IgD-negative memory B cell (primary cell): ENCODE measurements around the gene TALDO1. TPM values are rescaled to one million over a fixed set of nuclear protein-coding genes. Genes with fewer than 3 reads are reported as not detected.

Experiments used
- H3K27ac Mint-ChIP-seq, 3 donors: one replicate each; pipeline ENCODE4 v1.8.0; 2020 to 2022; ENCODE audit warnings: mild to moderate bottlenecking in 3 of 3, mixed read lengths in 3 of 3, moderate library complexity in 1 of 3
- H3K27me3 Mint-ChIP-seq: one replicate; pipeline ENCODE4 v1.8.0; 2021; ENCODE audit warnings: mixed read lengths
- H3K36me3 Mint-ChIP-seq: one replicate; pipeline ENCODE4 v1.8.0; 2020; ENCODE audit warnings: mild to moderate bottlenecking, mixed read lengths
- H3K4me1 Mint-ChIP-seq, 3 donors: one replicate each; pipeline ENCODE4 v1.8.0; 2020 to 2022; ENCODE audit warnings: mixed read lengths in 3 of 3, mild to moderate bottlenecking in 1 of 3
- H3K4me3 Mint-ChIP-seq, 4 donors: one replicate each; pipeline ENCODE4 v1.8.0; 2020 to 2022; ENCODE audit warnings: mild to moderate bottlenecking in 4 of 4, mixed read lengths in 4 of 4, moderate library complexity in 3 of 4
- H3K9me3 Mint-ChIP-seq, 3 donors: one replicate each; pipeline ENCODE4 v1.8.0; 2020 to 2021; ENCODE audit warnings: mixed read lengths in 3 of 3, mild to moderate bottlenecking in 1 of 3
- polyA plus RNA-seq: library from polyadenylated mRNA; unstranded; fragments of 300-500 nt; fragmentation: Illumina TruSeq; gene quantifications from one replicate; pipeline ENCODE4 v1.2.3, GENCODE V29; 2021

The TALDO1 gene
- polyA plus RNA-seq, 1 donor from 2014 or later: 246 TPM

DNA sequence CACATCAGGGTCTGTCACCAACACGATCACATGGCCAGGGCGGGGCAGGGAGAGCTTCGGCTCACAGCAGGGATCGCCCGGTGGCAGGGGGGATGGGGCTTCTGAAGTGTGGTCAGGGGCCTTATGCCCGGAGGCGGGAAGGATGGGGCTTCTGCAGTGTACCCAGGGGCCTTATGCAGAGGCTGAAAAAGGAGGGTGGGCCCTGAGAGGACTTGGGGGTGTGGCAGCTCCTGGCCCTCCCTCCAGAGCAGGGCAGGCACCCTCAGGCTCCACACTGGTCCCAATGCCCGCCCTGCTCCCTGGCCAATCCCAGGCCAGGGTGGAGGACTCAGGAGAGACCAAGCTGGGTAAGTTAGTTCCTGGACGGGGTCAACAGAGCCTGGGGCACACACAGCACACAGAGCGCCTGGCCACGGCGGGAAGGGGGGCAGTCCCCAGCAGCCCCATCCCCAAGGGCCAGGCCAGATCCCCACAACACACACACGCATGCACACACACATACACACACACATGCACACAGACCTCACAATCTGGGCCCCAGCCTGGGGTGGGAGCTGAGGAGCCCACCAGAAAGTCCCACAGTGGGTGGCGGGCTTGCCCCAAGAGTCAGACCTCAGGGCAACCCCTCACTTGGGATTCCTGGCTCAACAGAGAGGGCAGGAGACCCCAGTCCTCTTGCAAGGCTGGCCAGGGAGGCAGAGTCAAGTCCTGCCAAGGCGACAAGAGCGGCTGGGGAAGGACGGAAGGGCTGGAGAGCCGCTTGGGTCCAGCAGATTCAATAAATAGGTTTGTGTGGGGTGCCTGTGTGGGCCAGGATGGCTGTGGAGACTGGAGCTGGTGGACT lies 43.7 kb downstream of the TALDO1 start:
- Mint-ChIP-seq H3K36me3 (no peaks in the 10 kb centered on the region), H3K9me3 (no peaks in the 10 kb centered on the region), H3K27me3 (peaks cover 3% of the 10 kb centered on the region), H3K4me1 (peaks cover 0 to under 1% (median under 1%) of the 10 kb centered on the region in 3 donors), H3K27ac (peak overlapping the region in 2 of 3 donors; percentile 31 to 42), H3K4me3 (no peak overlapping the region)

- Mint-ChIP-seq H3K36me3 (no peaks in the 10 kb centered on the region), H3K27ac (peak overlapping the region in 1 of 3 donors; percentile 51), H3K4me3 (no peak overlapping the region), H3K27me3 (peaks cover 3% of the 10 kb centered on the region), H3K9me3 (no peaks in the 10 kb centered on the region), H3K4me1 (peaks cover 0 to 5% (median 4%) of the 10 kb centered on the region in 3 donors)
These were observed 44.6 kb downstream of the TALDO1 start for GRCh38 chr11:791658-792534.

DNA sequence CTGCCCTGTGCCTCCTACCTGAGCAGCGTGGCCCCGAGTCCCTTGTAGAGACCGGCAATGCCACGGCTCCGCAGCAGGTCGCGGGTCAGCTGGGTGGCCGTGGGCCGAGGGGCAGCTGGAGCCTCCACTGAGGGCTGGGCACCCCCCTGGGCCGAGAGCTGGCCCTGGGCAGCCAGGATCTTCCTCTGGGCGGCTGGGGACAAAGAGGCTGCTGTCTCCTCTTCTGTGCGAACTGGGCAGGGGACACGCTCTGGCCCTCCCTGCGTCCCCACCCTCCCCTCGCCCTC lies 45.2 kb downstream of the TALDO1 start:
- Mint-ChIP-seq H3K4me3 (no peak overlapping the region), H3K4me1 (peaks cover 0 to 6% (median 5%) of the 10 kb centered on the region in 3 donors), H3K27me3 (peaks cover 3% of the 10 kb centered on the region), H3K9me3 (no peaks in the 10 kb centered on the region), H3K27ac (no peak overlapping the region), H3K36me3 (no peaks in the 10 kb centered on the region)

DNA sequence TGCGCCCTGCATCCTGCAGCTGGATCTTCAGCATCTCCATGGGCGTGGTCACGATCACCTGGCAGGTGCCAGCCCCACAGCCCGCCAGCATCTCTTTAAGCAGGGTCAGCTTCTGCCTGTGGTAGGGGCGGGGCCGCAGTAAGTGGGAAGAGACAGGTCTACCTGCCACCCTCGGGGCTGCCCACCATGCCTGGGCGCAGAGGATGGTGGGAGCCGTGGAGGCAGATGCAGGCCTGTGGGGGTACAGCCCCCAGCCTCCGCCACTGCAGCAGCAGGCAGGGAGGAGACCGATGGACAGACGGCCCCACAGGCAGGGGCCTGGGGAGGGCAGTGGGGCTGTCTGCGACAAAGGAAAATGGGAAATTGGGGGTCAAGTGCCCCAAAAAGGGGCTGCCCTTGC lies 45.6 kb downstream of the TALDO1 start:
- H3K27me3 Mint-ChIP-seq: peaks cover 3% of the 10 kb centered on the region
- no peaks in the 10 kb centered on the region for H3K9me3 Mint-ChIP-seq
- no peak overlapping the region for H3K27ac Mint-ChIP-seq
- H3K4me3 Mint-ChIP-seq: peak overlapping the region in 1 of 4 donors; percentile 26
- H3K4me1 Mint-ChIP-seq: peaks cover 0 to 6% (median 5%) of the 10 kb centered on the region in 3 donors
- H3K36me3 Mint-ChIP-seq: no peaks in the 10 kb centered on the region

GRCh38 chr11:793556-793955 lies 46.3 kb downstream of the TALDO1 start:
- Mint-ChIP-seq H3K4me3 (peak overlapping the region in 2 of 4 donors; percentile 43 to 75), H3K4me1 (peaks cover 0 to 6% (median 5%) of the 10 kb centered on the region in 3 donors), H3K9me3 (no peaks in the 10 kb centered on the region), H3K27me3 (peaks cover 3% of the 10 kb centered on the region), H3K36me3 (no peaks in the 10 kb centered on the region), H3K27ac (no peak overlapping the region)

DNA sequence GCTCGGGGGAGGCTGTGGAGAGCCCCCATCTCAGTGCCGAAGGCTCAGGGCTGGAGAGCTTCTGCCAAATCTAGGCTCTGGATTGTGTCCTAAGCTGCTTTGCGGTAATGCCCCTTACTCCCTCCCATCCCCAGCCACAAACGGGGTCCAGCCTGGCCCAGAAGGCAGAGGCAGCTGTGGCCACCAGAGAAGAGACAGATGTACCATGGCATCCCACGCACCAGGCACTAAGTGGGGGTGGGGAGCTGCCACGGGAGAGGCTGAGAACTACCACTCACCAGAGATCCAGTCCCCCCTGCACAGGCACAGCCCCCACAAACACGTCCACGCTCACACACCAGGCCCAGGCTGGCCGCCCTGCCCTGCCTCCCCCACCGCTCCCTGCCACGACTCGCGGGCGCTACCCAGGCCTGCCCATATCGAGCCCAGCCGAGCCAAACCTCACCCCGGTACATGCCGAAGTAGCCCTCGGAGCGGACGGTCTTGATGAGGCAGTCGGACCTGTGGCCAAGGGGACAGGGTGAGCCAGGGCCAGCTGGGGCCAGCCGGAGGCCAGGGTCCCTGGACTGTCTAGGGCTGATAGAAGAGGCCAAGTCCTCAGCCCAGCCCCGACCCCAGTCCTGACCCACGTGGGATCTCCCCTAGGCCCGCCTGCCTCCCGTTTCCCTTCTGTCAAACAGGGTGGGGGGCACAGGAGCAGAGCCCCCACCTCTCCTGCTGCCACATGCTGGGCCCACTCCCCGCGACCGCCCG lies 46.9 kb downstream of the TALDO1 start:
- Mint-ChIP-seq H3K27ac (peak overlapping the region in 1 of 3 donors; percentile 74), H3K4me1 (peaks cover 0 to 6% (median 5%) of the 10 kb centered on the region in 3 donors), H3K27me3 (no peaks in the 10 kb centered on the region), H3K36me3 (no peaks in the 10 kb centered on the region), H3K4me3 (peak overlapping the region in 3 of 4 donors; percentile 48 to 75 (median 69)), H3K9me3 (no peaks in the 10 kb centered on the region)

DNA sequence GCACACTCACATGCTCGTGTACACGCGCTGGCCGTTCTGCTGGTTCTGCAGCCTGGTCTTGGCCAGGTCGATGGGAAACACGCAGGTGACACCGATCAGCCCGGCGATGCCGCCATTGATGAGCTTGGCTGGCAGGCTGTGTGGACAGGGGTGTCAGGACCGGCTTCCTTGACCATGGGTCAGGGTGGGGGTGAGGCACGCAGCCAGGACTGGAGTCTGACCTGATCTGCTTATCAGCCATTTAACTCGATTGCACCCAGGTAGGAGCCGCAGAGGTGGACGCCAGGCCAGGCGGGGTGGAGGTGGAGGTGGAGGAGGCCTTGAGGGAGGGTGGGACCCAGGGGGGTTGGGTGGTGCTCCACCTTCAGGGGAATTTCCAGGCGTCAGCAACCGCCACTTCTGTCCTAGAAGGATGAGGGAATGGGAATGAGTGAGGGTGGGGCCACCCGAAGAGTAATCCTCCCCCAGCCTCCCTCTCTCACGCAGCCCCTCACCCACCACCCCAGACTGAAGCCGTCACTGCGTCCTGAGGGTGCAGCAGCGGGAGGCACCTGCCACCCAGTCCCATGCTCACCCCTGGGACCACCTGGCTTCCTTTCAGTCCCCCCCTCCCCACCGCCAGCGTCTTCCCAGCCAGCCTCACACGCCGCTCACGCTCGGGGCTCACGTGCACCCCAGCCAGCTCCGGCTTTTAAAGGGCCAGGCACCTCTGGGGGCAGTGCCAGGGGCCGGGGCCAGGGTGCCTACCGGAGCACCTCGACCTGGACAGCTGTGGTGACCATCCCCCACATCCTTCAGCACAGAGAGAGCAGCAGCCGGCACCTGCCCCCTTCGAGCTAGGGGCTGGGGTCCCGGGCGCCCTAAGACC lies 47.7 kb downstream of the TALDO1 start:
- H3K27ac Mint-ChIP-seq: peak overlapping the region in 1 of 3 donors; percentile 74
- peak overlapping the region; percentile 48 to 81 (median 62) for H3K4me3 Mint-ChIP-seq
- no peaks in the 10 kb centered on the region for H3K9me3 Mint-ChIP-seq
- no peaks in the 10 kb centered on the region for H3K27me3 Mint-ChIP-seq
- no peaks in the 10 kb centered on the region for H3K36me3 Mint-ChIP-seq
- H3K4me1 Mint-ChIP-seq: peaks cover 0 to 6% (median 5%) of the 10 kb centered on the region in 3 donors

GRCh38 chr11:795634-796564 lies 48.6 kb downstream of the TALDO1 start:
- H3K27ac Mint-ChIP-seq: peak overlapping the region; percentile 88 to 100 (median 91)
- H3K4me1 Mint-ChIP-seq: peaks cover 0 to 6% (median 5%) of the 10 kb centered on the region in 3 donors
- H3K9me3 Mint-ChIP-seq: no peaks in the 10 kb centered on the region
- no peaks in the 10 kb centered on the region for H3K27me3 Mint-ChIP-seq
- no peaks in the 10 kb centered on the region for H3K36me3 Mint-ChIP-seq
- peak overlapping the region; percentile 87 to 99 (median 96) for H3K4me3 Mint-ChIP-seq

- peak overlapping the region; percentile 88 to 100 (median 96) for H3K27ac Mint-ChIP-seq
- no peaks in the 10 kb centered on the region for H3K36me3 Mint-ChIP-seq
- no peaks in the 10 kb centered on the region for H3K9me3 Mint-ChIP-seq
- peak overlapping the region; percentile 87 to 99 (median 96) for H3K4me3 Mint-ChIP-seq
- peaks cover 0 to 6% (median 5%) of the 10 kb centered on the region in 3 donors for H3K4me1 Mint-ChIP-seq
- no peaks in the 10 kb centered on the region for H3K27me3 Mint-ChIP-seq
These were observed 49.5 kb downstream of the TALDO1 start for GRCh38 chr11:796565-797295.

- peaks cover 0 to 6% (median 5%) of the 10 kb centered on the region in 3 donors for H3K4me1 Mint-ChIP-seq
- H3K9me3 Mint-ChIP-seq: no peaks in the 10 kb centered on the region
- H3K36me3 Mint-ChIP-seq: no peaks in the 10 kb centered on the region
- H3K4me3 Mint-ChIP-seq: peak overlapping the region; percentile 87 to 99 (median 96)
- no peaks in the 10 kb centered on the region for H3K27me3 Mint-ChIP-seq
- peak overlapping the region; percentile 82 to 100 (median 96) for H3K27ac Mint-ChIP-seq
These were observed 50.2 kb downstream of the TALDO1 start for GRCh38 chr11:797296-798092.

- no peaks in the 10 kb centered on the region for H3K9me3 Mint-ChIP-seq
- H3K4me1 Mint-ChIP-seq: peaks cover 0 to 6% (median 5%) of the 10 kb centered on the region in 3 donors
- peak within 1 kb of the TSS; percentile 87 to 99 (median 96) for H3K4me3 Mint-ChIP-seq
- peak within 1 kb of the TSS; percentile 82 to 100 (median 96) for H3K27ac Mint-ChIP-seq
- H3K36me3 Mint-ChIP-seq: no peaks in the 10 kb centered on the region
- no peaks in the 10 kb centered on the region for H3K27me3 Mint-ChIP-seq
These were observed 50.9 kb downstream of the TALDO1 start, which contains the start of gene SLC25A22 for GRCh38 chr11:798093-798713. Gene SLC25A22, minus strand, starts transcription at chr11:798281. Its CDS starts 3,275 bp downstream, at chr11:795006.
